ENCODE measurements around the gene KRTAP5-3.
"Not testable (repeated sequence)": the region's sequence is repeated elsewhere in the genome, so short reads cannot be mapped to it uniquely, and the experiment has no call there.

KRTAP5-3 gene

GRCh38 chr11:1608363-1608762 is at the start of gene KRTAP5-3:
Gene KRTAP5-3, minus strand, starts transcription at chr11:1608463. Its CDS starts 78 bp downstream, at chr11:1608385.
- no peak for DNase-seq

- no peak for DNase-seq
These were observed 48.4 kb upstream of the KRTAP5-3 start for GRCh38 chr11:1656670-1657069.

- DNase-seq: no peak
These were observed 47.8 kb upstream of the KRTAP5-3 start for GRCh38 chr11:1656061-1656441.

- DNase-seq: no peak
These were observed 47.2 kb upstream of the KRTAP5-3 start for GRCh38 chr11:1655168-1656060.

GRCh38 chr11:1654388-1655167 is 46.3 kb upstream of the KRTAP5-3 start:
- DNase-seq: no peak

GRCh38 chr11:1653541-1654387 is 45.5 kb upstream of the KRTAP5-3 start:
- DNase-seq: no peak

GRCh38 chr11:1652771-1653540 is 44.7 kb upstream of the KRTAP5-3 start:
- DNase-seq: peak; percentile 65

GRCh38 chr11:1652442-1652770 is 44.1 kb upstream of the KRTAP5-3 start:
- no peak for DNase-seq

GRCh38 chr11:1652026-1652425 is 43.8 kb upstream of the KRTAP5-3 start:
- DNase-seq: no peak

GRCh38 chr11:1651411-1651980 is 43.2 kb upstream of the KRTAP5-3 start:
- DNase-seq: no peak

GRCh38 chr11:1650918-1651262 is 42.6 kb upstream of the KRTAP5-3 start:
- DNase-seq: no peak

GRCh38 chr11:1650034-1650917 is 42.0 kb upstream of the KRTAP5-3 start:
- no peak for DNase-seq

- no peak for DNase-seq
These were observed 40.6 kb upstream of the KRTAP5-3 start for GRCh38 chr11:1648653-1649420.

- DNase-seq: no peak
These were observed 39.8 kb upstream of the KRTAP5-3 start for GRCh38 chr11:1647901-1648652.

- not testable (repeated sequence) for DNase-seq
These were observed 38.3 kb upstream of the KRTAP5-3 start for GRCh38 chr11:1646540-1646939.

GRCh38 chr11:1645357-1645821 is 37.1 kb upstream of the KRTAP5-3 start:
- no peak for DNase-seq

GRCh38 chr11:1644601-1645356 is 36.5 kb upstream of the KRTAP5-3 start:
- no peak for DNase-seq

- no peak for DNase-seq
These were observed 35.0 kb upstream of the KRTAP5-3 start for GRCh38 chr11:1643146-1643690.
